ENCODE measurements around the gene FCER1A. TPM values are rescaled to one million over a fixed set of nuclear protein-coding genes. Genes with fewer than 3 reads are reported as not detected.

FCER1A gene
- total and polyA plus RNA-seq, 10 of the 15 experiments (the other 5 are each of a cell fraction or from before 2014, with no cell fraction given), result 0.06 to 0.62 (median 0.20) TPM; not detected in 5

- ChIA-PET SMC1A (ENCODE audit: uncharacterized antibody, unreplicated experiment) (no interaction called here), CTCF (no interaction called here), RAD21 (ENCODE audit: unreplicated experiment) (no interaction called here), POLR2A (no interaction called here)
- no peak for TF ChIP-seq USF1 (IDR thresholded peaks at IDR 0.05; ENCODE audit: borderline replicate concordance, extremely low read length, insufficient read depth, low read depth, low read length)
- TF ChIP-seq NR2C2 (IDR thresholded peaks at IDR 0.05; ENCODE audit: borderline replicate concordance, control insufficient read depth, insufficient read length, low read depth), result no peak
- no peak for TF ChIP-seq DPF2 (IDR thresholded peaks at IDR 0.05)
- Histone ChIP-seq H3K4me1 (ENCODE audit: control insufficient read depth, insufficient read depth, low read length) (no peaks in the 10 kb centered on the region), H3K27me3 (replicated peaks in 1 of 2; ENCODE audit: control insufficient read depth in 2 of 2, insufficient read depth in 2 of 2, low read length in 1 of 2) (no peaks in the 10 kb centered on the region), H3K9ac (ENCODE audit: control insufficient read depth, insufficient read depth, low read length) (no peak overlapping the region), H2AFZ (ENCODE audit: control insufficient read depth, low read depth, low read length) (no peak overlapping the region), H3K27ac (ENCODE audit: control insufficient read depth, insufficient read depth) (no peak overlapping the region), H4K20me1 (ENCODE audit: control insufficient read depth, insufficient read depth) (no peaks in the 10 kb centered on the region), H3K4me3 (no peak overlapping the region), H3K4me2 (ENCODE audit: control insufficient read depth, insufficient read depth) (no peak overlapping the region), H3K79me2 (ENCODE audit: control insufficient read depth, insufficient read depth, low read length) (no peaks in the 10 kb centered on the region), H3K9me3 (replicated peaks; ENCODE audit: control insufficient read depth, insufficient read depth, low read length) (no peaks in the 10 kb centered on the region), H3K36me3 (ENCODE audit: control insufficient read depth in 2 of 2, insufficient read depth in 2 of 2, low read length in 1 of 2) (no peaks in the 10 kb centered on the region)
- BruUV-seq (replicated peaks), result no TSS peak
- FAIRE-seq (no peak), ATAC-seq (no peak), DNase-seq (ENCODE audit: low read depth, low spot score) (no peak)
- in situ Hi-C loops (cut with MboI), result no loop called here
- intact Hi-C loops (cut with micrococcal nuclease; ENCODE audit: unreplicated experiment), result loop anchor here (10.0 kb wide), 1 partner anchor 57 kb away; no protein-coding TSS in a partner anchor
- WGBS (ENCODE audit: insufficient coverage, insufficient replicate concordance, low lambda C conversion rate, missing lambda C conversion rate), result 0% methylated on average over 2 of the region's 2 CpGs
Observed at GRCh38 chr1:159341736-159342135, 39.6 kb downstream of the FCER1A start.

GRCh38 chr1:159342761-159343425 lies 40.8 kb downstream of the FCER1A start:
- Histone ChIP-seq H3K4me3 (no peak overlapping the region), H3K4me1 (ENCODE audit: control insufficient read depth, insufficient read depth, low read length) (no peaks in the 10 kb centered on the region), H3K27me3 (replicated peaks in 1 of 2; ENCODE audit: control insufficient read depth in 2 of 2, insufficient read depth in 2 of 2, low read length in 1 of 2) (no peaks in the 10 kb centered on the region), H2AFZ (ENCODE audit: control insufficient read depth, low read depth, low read length) (no peak overlapping the region), H3K4me2 (ENCODE audit: control insufficient read depth, insufficient read depth) (no peak overlapping the region), H4K20me1 (ENCODE audit: control insufficient read depth, insufficient read depth) (no peaks in the 10 kb centered on the region), H3K9ac (ENCODE audit: control insufficient read depth, insufficient read depth, low read length) (no peak overlapping the region), H3K27ac (ENCODE audit: control insufficient read depth, insufficient read depth) (no peak overlapping the region), H3K36me3 (ENCODE audit: control insufficient read depth in 2 of 2, insufficient read depth in 2 of 2, low read length in 1 of 2) (no peaks in the 10 kb centered on the region), H3K9me3 (replicated peaks; ENCODE audit: control insufficient read depth, insufficient read depth, low read length) (no peaks in the 10 kb centered on the region), H3K79me2 (ENCODE audit: control insufficient read depth, insufficient read depth, low read length) (no peaks in the 10 kb centered on the region)
- RAD21 ChIA-PET (ENCODE audit: unreplicated experiment), result no interaction called here
- DNase-seq (ENCODE audit: low read depth, low spot score) (no peak), ATAC-seq (no peak), FAIRE-seq (no peak)
- intact Hi-C loops (cut with micrococcal nuclease; ENCODE audit: unreplicated experiment) (loop anchor here (10.0 kb wide), 1 partner anchor 58 kb away; no protein-coding TSS in a partner anchor), in situ Hi-C loops (cut with MboI) (no loop called here)
- POLR2A ChIA-PET, result no interaction called here
- WGBS (ENCODE audit: insufficient coverage, insufficient replicate concordance, low lambda C conversion rate, missing lambda C conversion rate), result 14% methylated on average over 4 of the region's 4 CpGs
- BruUV-seq (replicated peaks), result no TSS peak
- CTCF ChIA-PET, result no interaction called here
- SMC1A ChIA-PET (ENCODE audit: uncharacterized antibody, unreplicated experiment), result no interaction called here
- TF ChIP-seq MYC (IDR thresholded peaks at IDR 0.05; ENCODE audit: insufficient read depth, insufficient read length, insufficient replicate concordance, low read length, severe bottlenecking), result no peak
- TF ChIP-seq, protein P1, sequence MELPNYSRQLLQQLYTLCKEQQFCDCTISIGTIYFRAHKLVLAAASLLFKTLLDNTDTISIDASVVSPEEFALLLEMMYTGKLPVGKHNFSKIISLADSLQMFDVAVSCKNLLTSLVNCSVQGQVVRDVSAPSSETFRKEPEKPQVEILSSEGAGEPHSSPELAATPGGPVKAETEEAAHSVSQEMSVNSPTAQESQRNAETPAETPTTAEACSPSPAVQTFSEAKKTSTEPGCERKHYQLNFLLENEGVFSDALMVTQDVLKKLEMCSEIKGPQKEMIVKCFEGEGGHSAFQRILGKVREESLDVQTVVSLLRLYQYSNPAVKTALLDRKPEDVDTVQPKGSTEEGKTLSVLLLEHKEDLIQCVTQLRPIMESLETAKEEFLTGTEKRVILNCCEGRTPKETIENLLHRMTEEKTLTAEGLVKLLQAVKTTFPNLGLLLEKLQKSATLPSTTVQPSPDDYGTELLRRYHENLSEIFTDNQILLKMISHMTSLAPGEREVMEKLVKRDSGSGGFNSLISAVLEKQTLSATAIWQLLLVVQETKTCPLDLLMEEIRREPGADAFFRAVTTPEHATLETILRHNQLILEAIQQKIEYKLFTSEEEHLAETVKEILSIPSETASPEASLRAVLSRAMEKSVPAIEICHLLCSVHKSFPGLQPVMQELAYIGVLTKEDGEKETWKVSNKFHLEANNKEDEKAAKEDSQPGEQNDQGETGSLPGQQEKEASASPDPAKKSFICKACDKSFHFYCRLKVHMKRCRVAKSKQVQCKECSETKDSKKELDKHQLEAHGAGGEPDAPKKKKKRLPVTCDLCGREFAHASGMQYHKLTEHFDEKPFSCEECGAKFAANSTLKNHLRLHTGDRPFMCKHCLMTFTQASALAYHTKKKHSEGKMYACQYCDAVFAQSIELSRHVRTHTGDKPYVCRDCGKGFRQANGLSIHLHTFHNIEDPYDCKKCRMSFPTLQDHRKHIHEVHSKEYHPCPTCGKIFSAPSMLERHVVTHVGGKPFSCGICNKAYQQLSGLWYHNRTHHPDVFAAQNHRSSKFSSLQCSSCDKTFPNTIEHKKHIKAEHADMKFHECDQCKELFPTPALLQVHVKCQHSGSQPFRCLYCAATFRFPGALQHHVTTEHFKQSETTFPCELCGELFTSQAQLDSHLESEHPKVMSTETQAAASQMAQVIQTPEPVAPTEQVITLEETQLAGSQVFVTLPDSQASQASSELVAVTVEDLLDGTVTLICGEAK (IDR thresholded peaks at IDR 0.05; ENCODE audit: borderline replicate concordance), result no peak
- no peak for TF ChIP-seq CBX3 (IDR thresholded peaks at IDR 0.05; ENCODE audit: borderline replicate concordance, low read depth)
- no peak for TF ChIP-seq DPF2 (IDR thresholded peaks at IDR 0.05)
- TF ChIP-seq BCL11A (IDR thresholded peaks at IDR 0.05; ENCODE audit: low read depth, low read length), result no peak
- TF ChIP-seq, protein P2, sequence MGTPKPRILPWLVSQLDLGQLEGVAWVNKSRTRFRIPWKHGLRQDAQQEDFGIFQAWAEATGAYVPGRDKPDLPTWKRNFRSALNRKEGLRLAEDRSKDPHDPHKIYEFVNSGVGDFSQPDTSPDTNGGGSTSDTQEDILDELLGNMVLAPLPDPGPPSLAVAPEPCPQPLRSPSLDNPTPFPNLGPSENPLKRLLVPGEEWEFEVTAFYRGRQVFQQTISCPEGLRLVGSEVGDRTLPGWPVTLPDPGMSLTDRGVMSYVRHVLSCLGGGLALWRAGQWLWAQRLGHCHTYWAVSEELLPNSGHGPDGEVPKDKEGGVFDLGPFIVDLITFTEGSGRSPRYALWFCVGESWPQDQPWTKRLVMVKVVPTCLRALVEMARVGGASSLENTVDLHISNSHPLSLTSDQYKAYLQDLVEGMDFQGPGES (IDR thresholded peaks at IDR 0.05), result no peak
